Smooth muscle cell (in vitro differentiated cells): Measurements from ENCODE around the gene GZMH. TPM values are rescaled to one million over a fixed set of nuclear protein-coding genes. Genes with fewer than 3 reads are reported as not detected.
"Not testable (repeated sequence)": the region's sequence is repeated elsewhere in the genome, so short reads cannot be mapped to it uniquely, and the experiment has no call there.

Experiments
- DNase-seq: peaks from one replicate; lab custom pipeline; 2025; ENCODE audit not compliant: unreplicated experiment; lab: John Stamatoyannopoulos, UW
- H2AFZ ChIP-seq: fragments of 200-600 bp; sonication (generic); 2 replicates; pipeline ENCODE4 v1.6.0; 2016; ENCODE audit warnings: antibody characterized with exemption, low read depth, mild to moderate bottlenecking
- H3F3A ChIP-seq: fragments of 200-600 bp; sonication (generic); 2 replicates; pipeline ENCODE4 v1.6.0; 2017; ENCODE audit warnings: antibody characterized with exemption, low read depth
- H3K27ac ChIP-seq: fragments of 200-600 bp; sonication (generic); 2 replicates; pipeline ENCODE4 v1.5.1; 2016; ENCODE audit warnings: low read depth, mild to moderate bottlenecking
- H3K27me3 ChIP-seq: fragments of 200-600 bp; sonication (generic); 2 replicates; pipeline ENCODE4 v1.6.1; 2016; ENCODE audit warnings: low read depth, mild to moderate bottlenecking
- H3K36me3 ChIP-seq: fragments of 200-600 bp; sonication (generic); 2 replicates; pipeline ENCODE4 v1.5.1; 2016; ENCODE audit warnings: low read depth
- H3K4me1 ChIP-seq: fragments of 200-600 bp; sonication (generic); 2 replicates; pipeline ENCODE4 v1.5.1; 2016; ENCODE audit warnings: low read depth
- H3K4me2 ChIP-seq: fragments of 200-600 bp; sonication (generic); 2 replicates; pipeline ENCODE4 v1.6.0; 2016; ENCODE audit warnings: mild to moderate bottlenecking
- H3K4me3 ChIP-seq: fragments of 200-600 bp; sonication (generic); 2 replicates; pipeline ENCODE4 v1.5.1; 2016; ENCODE audit warnings: mild to moderate bottlenecking
- H3K79me2 ChIP-seq: fragments of 200-600 bp; sonication (generic); 2 replicates; pipeline ENCODE4 v1.6.0; 2016; ENCODE audit warnings: low read depth, mild to moderate bottlenecking
- H3K9ac ChIP-seq: fragments of 200-600 bp; sonication (generic); 2 replicates; pipeline ENCODE4 v1.6.0; 2016; ENCODE audit warnings: low read depth
- H3K9me3 ChIP-seq: fragments of 200-600 bp; sonication (generic); replicated peaks from 2 replicates; pipeline ENCODE4 v1.5.1; 2016; ENCODE audit warnings: low read depth
- H4K20me1 ChIP-seq: fragments of 200-600 bp; sonication (generic); 2 replicates; pipeline ENCODE4 v1.6.0; 2016; ENCODE audit warnings: low read depth
- WGBS: methylation state at CpG from one replicate; pipeline ENCODE4 v1.1.7; 2016; ENCODE audit warnings: low lambda C conversion rate; 5-methylcytosine and 5-hydroxymethylcytosine counted together
- polyA plus RNA-seq: library from polyadenylated mRNA; unstranded; fragments of >200 nt; fragmentation: Nextera tagmentation; extraction: Ambion mirVana; gene quantifications from 2 replicates; pipeline ENCODE4 v1.2.1, GENCODE V29; 2016
- total RNA-seq: library from RNA; depleted of rRNA; stranded (reverse); fragments of >200 nt; gene quantifications from 2 replicates; pipeline ENCODE4 v1.2.3, GENCODE V29; 2014
- TF ChIP-seq, protein P1 (sequence below): fragments of 200-600 bp; sonication (generic); IDR thresholded peaks from 2 replicates; pipeline ENCODE4 v1.5.1; 2017; ENCODE audit warnings: borderline replicate concordance, mild to moderate bottlenecking, antibody characterized with exemption; ENCODE audit not compliant: insufficient read depth, poor library complexity, severe bottlenecking

The GZMH gene
- total and polyA plus RNA-seq, 2 experiments from 2014 or later = not detected

DNA sequence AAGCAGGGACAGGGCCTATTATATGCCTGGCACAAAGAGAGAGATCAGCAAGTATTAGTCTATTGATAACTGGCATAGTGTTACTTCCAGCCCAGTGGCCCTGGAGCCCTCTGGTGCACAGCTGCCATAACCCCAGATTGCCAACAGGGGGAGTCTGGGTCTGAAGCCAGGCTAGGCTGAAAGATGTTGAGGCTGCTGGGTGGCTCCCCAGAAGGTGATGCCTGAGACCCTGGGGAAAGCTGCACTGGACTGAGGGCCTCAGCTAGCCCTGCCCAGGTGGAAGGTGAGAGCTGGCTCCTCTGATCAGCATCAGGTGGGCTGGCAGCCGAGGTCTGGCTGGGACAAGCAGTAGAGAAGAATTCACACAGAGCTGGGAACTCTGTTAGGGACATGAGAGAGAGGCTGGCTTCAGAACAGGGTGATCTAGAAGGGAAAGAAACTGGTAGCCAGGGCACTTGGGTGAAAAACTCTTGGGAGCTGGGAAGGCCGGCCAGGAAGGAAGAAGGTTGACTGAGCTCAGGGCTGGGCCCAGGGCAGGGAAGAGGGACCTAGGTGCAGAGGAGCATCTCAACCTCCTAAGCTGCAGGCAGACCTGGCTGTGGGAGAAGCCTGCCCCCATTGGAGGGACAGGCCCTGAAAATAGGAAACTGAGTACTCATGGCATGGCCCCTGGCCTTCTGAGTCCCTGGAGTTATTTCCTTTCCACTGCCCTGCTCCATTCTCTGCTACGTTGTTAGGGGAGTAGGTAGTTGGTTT lies 3.9 kb downstream of the GZMH start:
- DNase-seq = no peak
- Histone ChIP-seq H3K4me3 (no peak overlapping the region), H3K4me1 (no peaks in the 10 kb centered on the region), H3K4me2 (no peak overlapping the region), H3K27me3 (no peaks in the 10 kb centered on the region), H3K9ac (no peak overlapping the region), H3K36me3 (no peaks in the 10 kb centered on the region), H4K20me1 (no peaks in the 10 kb centered on the region), H3K27ac (no peak overlapping the region), H3K79me2 (no peaks in the 10 kb centered on the region), H3F3A (no peaks in the 10 kb centered on the region), H3K9me3 (no peaks in the 10 kb centered on the region), H2AFZ (no peak overlapping the region)
- TF ChIP-seq, protein P1, sequence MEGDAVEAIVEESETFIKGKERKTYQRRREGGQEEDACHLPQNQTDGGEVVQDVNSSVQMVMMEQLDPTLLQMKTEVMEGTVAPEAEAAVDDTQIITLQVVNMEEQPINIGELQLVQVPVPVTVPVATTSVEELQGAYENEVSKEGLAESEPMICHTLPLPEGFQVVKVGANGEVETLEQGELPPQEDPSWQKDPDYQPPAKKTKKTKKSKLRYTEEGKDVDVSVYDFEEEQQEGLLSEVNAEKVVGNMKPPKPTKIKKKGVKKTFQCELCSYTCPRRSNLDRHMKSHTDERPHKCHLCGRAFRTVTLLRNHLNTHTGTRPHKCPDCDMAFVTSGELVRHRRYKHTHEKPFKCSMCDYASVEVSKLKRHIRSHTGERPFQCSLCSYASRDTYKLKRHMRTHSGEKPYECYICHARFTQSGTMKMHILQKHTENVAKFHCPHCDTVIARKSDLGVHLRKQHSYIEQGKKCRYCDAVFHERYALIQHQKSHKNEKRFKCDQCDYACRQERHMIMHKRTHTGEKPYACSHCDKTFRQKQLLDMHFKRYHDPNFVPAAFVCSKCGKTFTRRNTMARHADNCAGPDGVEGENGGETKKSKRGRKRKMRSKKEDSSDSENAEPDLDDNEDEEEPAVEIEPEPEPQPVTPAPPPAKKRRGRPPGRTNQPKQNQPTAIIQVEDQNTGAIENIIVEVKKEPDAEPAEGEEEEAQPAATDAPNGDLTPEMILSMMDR = peak; percentile 36
- 61% methylated on average over 3 of the region's 3 CpGs for WGBS

DNA sequence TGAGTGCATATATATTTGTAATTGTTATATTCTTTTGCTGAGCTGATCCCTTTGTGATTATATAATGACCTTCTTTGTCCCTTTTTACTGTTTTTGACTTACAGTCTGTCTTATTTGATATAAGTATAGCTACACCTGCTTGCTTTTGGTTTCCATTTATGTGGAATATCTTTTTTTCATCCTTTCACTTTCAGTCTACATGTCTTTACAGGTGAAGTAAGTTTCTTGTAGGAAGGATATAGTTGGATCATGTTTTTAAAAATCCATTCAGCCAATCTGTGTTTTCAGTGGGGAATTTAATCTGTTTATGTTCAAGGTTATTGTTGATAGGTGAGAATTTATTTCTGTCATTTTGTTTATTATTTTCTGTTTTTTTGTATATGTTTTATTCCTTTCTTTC lies 12.1 kb downstream of the GZMH start:
- H3K79me2 ChIP-seq = no peaks in the 10 kb centered on the region
- H2AFZ ChIP-seq = no peak overlapping the region
- no peaks in the 10 kb centered on the region for H4K20me1 ChIP-seq
- no peaks in the 10 kb centered on the region for H3K4me1 ChIP-seq
- H3K27ac ChIP-seq = no peak overlapping the region
- no peak overlapping the region for H3K4me3 ChIP-seq
- no peak overlapping the region for H3K9ac ChIP-seq
- H3K9me3 ChIP-seq = peaks cover 8% of the 10 kb centered on the region
- no peaks in the 10 kb centered on the region for H3F3A ChIP-seq
- TF ChIP-seq, protein P1 = no peak
- DNase-seq = no peak
- H3K27me3 ChIP-seq = no peaks in the 10 kb centered on the region
- H3K4me2 ChIP-seq = no peak overlapping the region
- H3K36me3 ChIP-seq = no peaks in the 10 kb centered on the region

DNA sequence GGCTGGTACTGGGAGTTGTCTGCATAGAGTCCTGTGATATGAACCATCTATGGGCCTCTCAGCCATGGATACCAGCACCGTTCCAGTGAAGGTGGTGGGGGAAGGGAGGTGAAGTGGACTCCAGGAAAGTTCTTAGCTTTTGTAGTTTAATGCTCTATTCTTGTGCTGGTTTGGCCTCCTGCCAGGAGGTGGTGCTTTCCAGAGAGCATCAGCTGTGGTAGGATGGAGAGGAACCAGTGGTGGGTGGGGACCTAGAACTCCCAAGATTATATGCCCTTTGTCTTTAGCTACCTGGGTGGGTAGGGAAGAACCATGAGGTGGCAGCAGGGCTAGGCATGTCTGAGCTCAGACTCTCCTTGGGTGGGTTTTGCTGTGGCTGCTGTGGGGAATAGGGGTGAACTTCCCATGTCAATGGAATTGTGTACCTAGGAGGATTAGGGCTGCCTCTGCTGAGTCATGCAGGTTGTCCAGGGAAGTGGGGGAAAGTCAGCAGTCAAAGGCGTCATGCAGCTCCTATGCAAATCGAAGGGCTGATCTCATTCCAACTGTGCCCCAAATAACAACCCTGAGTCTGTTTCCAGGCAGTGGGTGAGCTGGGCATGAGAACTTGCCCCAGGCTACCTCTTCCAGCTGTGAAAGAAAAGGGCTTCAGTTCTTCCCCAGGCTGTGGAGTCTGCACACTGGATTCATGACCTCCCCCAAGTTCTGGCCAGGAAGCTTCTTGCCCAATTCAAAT lies 14.2 kb downstream of the GZMH start:
- Histone ChIP-seq H3K36me3 (no peaks in the 10 kb centered on the region), H3K27me3 (no peaks in the 10 kb centered on the region), H3K9ac (no peak overlapping the region), H3K9me3 (peaks cover 8% of the 10 kb centered on the region), H3K27ac (no peak overlapping the region), H2AFZ (no peak overlapping the region), H3K4me3 (no peak overlapping the region), H3F3A (no peaks in the 10 kb centered on the region), H3K79me2 (no peaks in the 10 kb centered on the region), H3K4me1 (no peaks in the 10 kb centered on the region), H3K4me2 (no peak overlapping the region), H4K20me1 (no peaks in the 10 kb centered on the region)
- TF ChIP-seq, protein P1 = no peak
- no peak for DNase-seq
- WGBS = 83% methylated on average over 3 of the region's 3 CpGs

DNA sequence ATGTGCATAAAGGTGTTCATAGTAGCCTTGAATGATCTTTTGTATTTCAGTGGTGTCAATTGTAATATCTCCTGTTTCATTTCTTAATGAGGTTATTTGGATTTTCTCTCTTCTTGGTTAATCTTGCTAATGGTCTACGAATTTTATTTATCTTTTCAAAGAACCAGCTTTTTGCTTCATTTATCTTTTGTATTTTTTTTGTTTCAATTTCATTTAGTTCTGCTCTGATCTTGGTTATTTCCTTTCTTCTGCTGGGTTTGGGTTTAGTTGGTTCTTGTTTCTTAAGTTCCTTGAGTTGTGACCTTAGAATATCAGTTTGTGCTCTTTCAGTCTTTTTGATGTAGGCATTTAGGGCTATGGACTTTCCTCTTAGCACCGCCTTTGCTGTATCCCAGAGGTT lies 18.5 kb downstream of the GZMH start:
- WGBS = 72% methylated on average over 2 of the region's 2 CpGs
- not testable (repeated sequence) for H3K27me3 ChIP-seq, H3K27ac ChIP-seq, DNase-seq, H2AFZ ChIP-seq, H3K9ac ChIP-seq, H3K4me3 ChIP-seq, H3F3A ChIP-seq, H3K79me2 ChIP-seq, H4K20me1 ChIP-seq, H3K4me2 ChIP-seq, H3K36me3 ChIP-seq, H3K9me3 ChIP-seq, H3K4me1 ChIP-seq

DNA sequence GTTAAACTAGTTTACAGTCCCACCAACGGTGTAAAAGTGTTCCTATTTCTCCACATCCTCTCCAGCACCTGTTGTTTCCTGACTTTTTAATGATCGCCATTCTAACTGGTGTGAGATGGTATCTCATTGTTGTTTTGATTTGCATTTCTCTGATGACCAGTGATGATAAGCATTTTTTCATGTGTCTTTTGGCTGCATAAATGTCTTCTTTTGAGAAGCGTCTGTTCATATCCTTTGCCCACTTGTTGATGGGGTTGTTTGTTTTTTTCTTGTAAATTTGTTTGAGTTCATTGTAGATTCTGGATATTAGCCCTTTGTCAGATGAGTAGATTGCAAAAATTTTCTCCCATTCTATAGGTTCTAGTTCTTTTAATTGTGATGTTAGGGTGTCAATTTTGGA lies 25.1 kb downstream of the GZMH start:
- H3K36me3 ChIP-seq, H3K27ac ChIP-seq, H3K4me3 ChIP-seq, H3K79me2 ChIP-seq, H3K4me2 ChIP-seq, DNase-seq, H3K9me3 ChIP-seq, H3F3A ChIP-seq, H3K9ac ChIP-seq, H3K27me3 ChIP-seq, H3K4me1 ChIP-seq, H2AFZ ChIP-seq, H4K20me1 ChIP-seq: not testable (repeated sequence)
- WGBS = 85% methylated on average over 3 of the region's 3 CpGs
